Measurements from ENCODE around the gene ALKBH4.
A peak's percentile ranks its signal among the peaks of the same experiment; 100 is the strongest.
"Not testable (repeated sequence)": the region's sequence is repeated elsewhere in the genome, so short reads cannot be mapped to it uniquely, and the experiment has no call there.

The ALKBH4 gene

GRCh38 chr7:102496861-102497260 lies 32.2 kb upstream of the ALKBH4 start:
- H3K36me3 ChIP-seq (ENCODE audit: control insufficient read depth, insufficient read depth, low read length); H3K27me3 ChIP-seq (replicated peaks; ENCODE audit: control insufficient read depth, insufficient read depth, low read length, poor library complexity, severe bottlenecking); H3K4me1 ChIP-seq (ENCODE audit: control insufficient read depth, insufficient read depth, low read length, poor library complexity, severe bottlenecking); H3K27ac ChIP-seq (ENCODE audit: insufficient read depth, low read length, poor library complexity, severe bottlenecking); H3K9me3 ChIP-seq (ENCODE audit: control insufficient read depth, low read length); DNase-seq; H3K4me3 ChIP-seq (ENCODE audit: insufficient read depth, low read depth, low read length, poor library complexity, severe bottlenecking): not testable (repeated sequence)

DNA sequence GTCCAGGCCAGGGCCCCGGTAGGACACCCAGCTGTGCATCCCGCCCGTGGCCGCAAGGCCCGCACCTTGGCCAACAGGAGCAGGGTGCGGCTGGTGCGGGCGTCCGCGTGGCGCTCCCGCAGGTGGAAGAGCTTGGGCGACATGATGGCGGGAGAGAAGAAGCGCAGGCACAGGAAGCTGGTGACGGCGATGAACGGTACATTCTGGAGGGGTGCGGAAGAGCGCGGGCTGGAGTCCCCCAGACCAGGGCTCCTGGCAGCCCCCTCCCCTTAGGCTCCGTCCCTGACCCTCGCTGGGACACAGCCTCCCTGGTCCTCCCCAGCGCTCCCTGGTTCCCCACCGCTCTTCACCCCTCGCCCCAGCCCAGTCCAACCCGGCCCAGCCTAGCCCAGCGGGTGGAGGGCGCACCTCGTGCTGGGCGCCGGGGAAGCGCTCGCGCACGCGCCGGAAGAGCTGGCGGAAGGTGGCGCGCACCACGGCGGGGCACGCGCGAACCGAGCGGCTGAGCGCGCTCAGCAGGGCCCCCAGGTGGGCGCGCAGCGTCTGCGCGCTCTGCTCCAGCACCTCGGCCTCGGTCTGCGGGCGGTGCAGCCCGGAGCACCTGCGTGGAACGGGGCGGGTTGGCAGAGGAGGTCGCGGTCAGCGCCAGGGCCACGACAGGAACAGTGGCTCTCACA lies 29.9 kb upstream of the ALKBH4 start:
- not testable (repeated sequence) for H3K27me3 ChIP-seq (replicated peaks; ENCODE audit: control insufficient read depth, insufficient read depth, low read length, poor library complexity, severe bottlenecking); H3K4me3 ChIP-seq (ENCODE audit: insufficient read depth, low read depth, low read length, poor library complexity, severe bottlenecking); DNase-seq; H3K27ac ChIP-seq (ENCODE audit: insufficient read depth, low read length, poor library complexity, severe bottlenecking); H3K9me3 ChIP-seq (ENCODE audit: control insufficient read depth, low read length); H3K4me1 ChIP-seq (ENCODE audit: control insufficient read depth, insufficient read depth, low read length, poor library complexity, severe bottlenecking); H3K36me3 ChIP-seq (ENCODE audit: control insufficient read depth, insufficient read depth, low read length)

- H3K4me3 ChIP-seq (ENCODE audit: insufficient read depth, low read depth, low read length, poor library complexity, severe bottlenecking); H3K36me3 ChIP-seq (ENCODE audit: control insufficient read depth, insufficient read depth, low read length); H3K27ac ChIP-seq (ENCODE audit: insufficient read depth, low read length, poor library complexity, severe bottlenecking); H3K9me3 ChIP-seq (ENCODE audit: control insufficient read depth, low read length); DNase-seq; H3K27me3 ChIP-seq (replicated peaks; ENCODE audit: control insufficient read depth, insufficient read depth, low read length, poor library complexity, severe bottlenecking); H3K4me1 ChIP-seq (ENCODE audit: control insufficient read depth, insufficient read depth, low read length, poor library complexity, severe bottlenecking): not testable (repeated sequence)
Measured at GRCh38 chr7:102494026-102494425, 29.4 kb upstream of the ALKBH4 start.

- not testable (repeated sequence) for H3K4me3 ChIP-seq (ENCODE audit: insufficient read depth, low read depth, low read length, poor library complexity, severe bottlenecking); H3K4me1 ChIP-seq (ENCODE audit: control insufficient read depth, insufficient read depth, low read length, poor library complexity, severe bottlenecking); DNase-seq; H3K27me3 ChIP-seq (replicated peaks; ENCODE audit: control insufficient read depth, insufficient read depth, low read length, poor library complexity, severe bottlenecking); H3K36me3 ChIP-seq (ENCODE audit: control insufficient read depth, insufficient read depth, low read length); H3K27ac ChIP-seq (ENCODE audit: insufficient read depth, low read length, poor library complexity, severe bottlenecking); H3K9me3 ChIP-seq (ENCODE audit: control insufficient read depth, low read length)
Measured at GRCh38 chr7:102493220-102493935, 28.7 kb upstream of the ALKBH4 start.

GRCh38 chr7:102490529-102491075 lies 25.9 kb upstream of the ALKBH4 start:
- not testable (repeated sequence) for H3K27me3 ChIP-seq (replicated peaks; ENCODE audit: control insufficient read depth, insufficient read depth, low read length, poor library complexity, severe bottlenecking); H3K4me3 ChIP-seq (ENCODE audit: insufficient read depth, low read depth, low read length, poor library complexity, severe bottlenecking); H3K36me3 ChIP-seq (ENCODE audit: control insufficient read depth, insufficient read depth, low read length); H3K4me1 ChIP-seq (ENCODE audit: control insufficient read depth, insufficient read depth, low read length, poor library complexity, severe bottlenecking); H3K9me3 ChIP-seq (ENCODE audit: control insufficient read depth, low read length); H3K27ac ChIP-seq (ENCODE audit: insufficient read depth, low read length, poor library complexity, severe bottlenecking)
- peak; percentile 44 to 49 (median 48) for DNase-seq

- not testable (repeated sequence) for H3K4me1 ChIP-seq (ENCODE audit: control insufficient read depth, insufficient read depth, low read length, poor library complexity, severe bottlenecking); H3K36me3 ChIP-seq (ENCODE audit: control insufficient read depth, insufficient read depth, low read length); DNase-seq; H3K4me3 ChIP-seq (ENCODE audit: insufficient read depth, low read depth, low read length, poor library complexity, severe bottlenecking); H3K9me3 ChIP-seq (ENCODE audit: control insufficient read depth, low read length); H3K27ac ChIP-seq (ENCODE audit: insufficient read depth, low read length, poor library complexity, severe bottlenecking); H3K27me3 ChIP-seq (replicated peaks; ENCODE audit: control insufficient read depth, insufficient read depth, low read length, poor library complexity, severe bottlenecking)
Measured at GRCh38 chr7:102484317-102484716, 19.7 kb upstream of the ALKBH4 start.

- DNase-seq; H3K27ac ChIP-seq (ENCODE audit: insufficient read depth, low read length, poor library complexity, severe bottlenecking); H3K36me3 ChIP-seq (ENCODE audit: control insufficient read depth, insufficient read depth, low read length); H3K27me3 ChIP-seq (replicated peaks; ENCODE audit: control insufficient read depth, insufficient read depth, low read length, poor library complexity, severe bottlenecking); H3K9me3 ChIP-seq (ENCODE audit: control insufficient read depth, low read length); H3K4me3 ChIP-seq (ENCODE audit: insufficient read depth, low read depth, low read length, poor library complexity, severe bottlenecking); H3K4me1 ChIP-seq (ENCODE audit: control insufficient read depth, insufficient read depth, low read length, poor library complexity, severe bottlenecking): not testable (repeated sequence)
Measured at GRCh38 chr7:102481962-102482361, 17.3 kb upstream of the ALKBH4 start.

GRCh38 chr7:102479982-102480637 lies 15.4 kb upstream of the ALKBH4 start:
- not testable (repeated sequence) for H3K27ac ChIP-seq (ENCODE audit: insufficient read depth, low read length, poor library complexity, severe bottlenecking); H3K4me3 ChIP-seq (ENCODE audit: insufficient read depth, low read depth, low read length, poor library complexity, severe bottlenecking); H3K9me3 ChIP-seq (ENCODE audit: control insufficient read depth, low read length); H3K36me3 ChIP-seq (ENCODE audit: control insufficient read depth, insufficient read depth, low read length); H3K4me1 ChIP-seq (ENCODE audit: control insufficient read depth, insufficient read depth, low read length, poor library complexity, severe bottlenecking); DNase-seq; H3K27me3 ChIP-seq (replicated peaks; ENCODE audit: control insufficient read depth, insufficient read depth, low read length, poor library complexity, severe bottlenecking)

GRCh38 chr7:102479209-102479584 lies 14.5 kb upstream of the ALKBH4 start:
- not testable (repeated sequence) for H3K36me3 ChIP-seq (ENCODE audit: control insufficient read depth, insufficient read depth, low read length); H3K27me3 ChIP-seq (replicated peaks; ENCODE audit: control insufficient read depth, insufficient read depth, low read length, poor library complexity, severe bottlenecking); H3K4me1 ChIP-seq (ENCODE audit: control insufficient read depth, insufficient read depth, low read length, poor library complexity, severe bottlenecking); H3K27ac ChIP-seq (ENCODE audit: insufficient read depth, low read length, poor library complexity, severe bottlenecking); H3K4me3 ChIP-seq (ENCODE audit: insufficient read depth, low read depth, low read length, poor library complexity, severe bottlenecking); H3K9me3 ChIP-seq (ENCODE audit: control insufficient read depth, low read length); DNase-seq
